GM19452 (cell line): ENCODE results near the gene MMP23B.
"Not testable (repeated sequence)": the region's sequence is repeated elsewhere in the genome, so short reads cannot be mapped to it uniquely, and the experiment has no call there.

Experiments
- ATAC-seq: cut with Tn5 transposase; IDR thresholded peaks from one replicate; pipeline ENCODE4 v1.9.1; 2021; ENCODE audit not compliant: unreplicated experiment

The MMP23B gene

DNA sequence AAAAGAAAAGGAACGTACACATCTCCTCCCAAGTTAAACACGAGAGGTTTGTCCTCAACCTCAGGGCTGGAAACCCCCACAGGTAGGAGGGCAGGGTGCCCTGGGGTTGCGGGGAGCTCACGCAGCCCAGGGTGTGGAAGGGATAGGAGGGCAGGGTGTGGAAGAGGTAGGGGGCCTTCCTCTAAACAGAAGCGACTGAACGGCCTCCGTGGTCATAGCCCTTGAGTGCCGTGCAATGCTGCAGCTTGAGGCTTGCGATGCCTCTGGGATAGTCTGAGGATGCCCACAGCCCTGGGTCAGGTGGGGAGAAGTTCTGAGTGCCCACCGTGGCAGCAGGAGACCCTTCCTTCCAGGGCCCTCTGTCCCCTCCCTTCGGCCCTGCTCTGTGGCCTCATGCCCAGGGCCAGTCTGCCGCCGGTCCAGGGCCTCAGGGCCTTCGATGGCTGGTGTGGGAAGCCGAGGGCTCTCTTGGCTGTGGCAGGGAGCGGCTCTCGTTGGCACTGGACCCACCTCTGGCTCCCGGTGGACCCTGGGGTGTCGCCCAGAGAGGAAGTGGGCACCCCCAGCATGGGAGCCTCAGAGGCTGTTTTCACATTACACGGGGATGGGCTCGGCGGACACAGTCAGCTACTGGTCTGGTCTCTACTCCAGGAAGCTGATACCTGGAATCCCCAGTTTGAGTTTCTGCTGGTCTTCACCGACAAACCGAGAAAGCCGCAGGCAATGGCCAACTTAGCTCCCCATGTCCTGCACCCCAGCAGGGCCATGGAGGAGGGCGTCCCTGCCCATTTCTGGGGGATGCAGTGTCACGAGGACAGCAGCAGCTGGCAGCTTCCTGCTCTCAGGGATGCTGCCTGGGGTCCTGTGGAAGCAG, 33.2 kb downstream of the MMP23B start:
- ATAC-seq: no peak

DNA sequence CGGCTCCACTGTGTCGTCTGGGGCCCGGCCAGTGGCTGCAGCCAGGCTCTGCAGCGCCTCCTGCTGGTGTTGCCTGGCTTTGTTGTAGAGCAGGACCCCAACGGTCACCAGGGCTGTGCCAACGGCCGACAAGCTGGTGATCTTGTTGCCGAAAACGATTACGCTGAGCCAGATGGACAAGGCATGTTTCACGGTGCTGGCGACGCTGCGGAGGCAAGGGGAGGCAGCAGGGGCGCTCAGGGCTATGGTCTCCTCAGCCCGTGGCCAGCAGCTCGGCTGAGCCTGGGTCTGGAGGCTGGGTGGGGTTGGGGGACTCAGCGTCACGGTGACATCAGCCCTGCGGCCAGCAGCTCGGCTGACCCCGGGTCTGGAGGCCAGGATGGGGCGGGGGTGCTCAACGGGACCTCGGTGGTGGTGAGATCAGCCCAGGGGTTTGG, 33.9 kb downstream of the MMP23B start:
- no peak for ATAC-seq

DNA sequence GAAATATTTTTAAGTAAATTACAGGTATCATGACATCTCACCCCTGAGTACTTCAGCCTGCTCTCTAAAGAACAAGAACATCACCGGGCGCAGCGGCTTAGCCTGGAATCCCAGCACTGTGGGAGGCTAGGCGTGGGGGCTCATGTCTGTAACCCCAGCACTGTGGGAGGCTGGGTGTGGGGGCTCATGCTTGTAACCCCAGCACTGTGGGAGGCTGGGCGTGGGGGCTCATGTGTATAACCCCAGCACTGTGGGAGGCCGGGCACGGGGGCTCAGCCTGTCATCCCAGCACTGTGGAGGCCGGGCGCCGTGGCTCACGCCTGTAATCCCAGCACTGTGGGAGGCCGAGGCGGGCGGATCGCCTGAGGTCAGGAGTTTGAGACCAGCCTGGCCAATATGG, 34.6 kb downstream of the MMP23B start:
- ATAC-seq: no peak

DNA sequence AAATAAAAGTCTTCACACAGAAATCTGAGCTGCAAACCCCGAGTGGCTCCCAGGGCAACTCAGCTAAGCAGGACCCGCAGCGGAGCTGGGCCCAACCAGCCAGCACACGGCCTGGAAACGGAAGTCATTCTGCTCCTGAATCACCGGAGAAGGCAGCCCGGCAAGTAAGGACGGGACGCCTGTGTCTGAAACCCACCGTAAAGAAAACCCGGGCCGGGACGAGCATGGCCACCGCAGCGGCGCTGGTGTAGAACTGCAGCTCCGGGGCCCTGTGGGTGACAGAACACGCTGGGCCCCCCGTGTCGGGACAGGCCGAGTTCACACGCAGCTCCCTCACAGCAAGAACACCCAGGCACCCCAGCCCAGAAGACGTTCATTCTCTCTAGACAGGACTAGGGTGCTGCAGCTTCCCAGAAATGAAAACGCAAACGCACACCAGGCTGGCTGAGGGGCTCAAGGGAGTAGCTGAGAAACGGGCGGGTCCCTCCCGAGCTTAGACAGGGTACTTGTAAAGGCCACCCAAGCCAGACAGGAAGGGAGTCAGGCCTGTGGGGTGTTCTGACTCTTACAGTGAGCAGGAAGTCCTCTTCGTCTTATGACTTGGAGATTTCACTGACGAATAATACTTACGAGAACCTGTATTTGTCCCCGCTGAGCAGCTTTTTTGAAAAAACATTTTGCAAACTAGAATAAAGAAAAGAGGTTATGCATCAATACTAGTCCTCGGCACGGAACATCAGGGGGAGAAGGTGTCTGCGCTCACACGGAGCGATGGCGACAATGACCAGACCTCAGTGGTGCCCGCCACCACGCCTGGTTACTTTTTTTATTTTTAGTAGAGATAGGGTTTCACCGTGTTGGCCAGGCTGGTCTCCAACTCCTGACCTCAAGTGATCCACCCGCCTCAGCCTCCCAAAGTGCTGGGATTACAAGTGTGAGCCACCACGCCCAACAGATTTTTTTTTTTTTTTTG, 37.8 kb downstream of the MMP23B start:
- no peak for ATAC-seq

DNA sequence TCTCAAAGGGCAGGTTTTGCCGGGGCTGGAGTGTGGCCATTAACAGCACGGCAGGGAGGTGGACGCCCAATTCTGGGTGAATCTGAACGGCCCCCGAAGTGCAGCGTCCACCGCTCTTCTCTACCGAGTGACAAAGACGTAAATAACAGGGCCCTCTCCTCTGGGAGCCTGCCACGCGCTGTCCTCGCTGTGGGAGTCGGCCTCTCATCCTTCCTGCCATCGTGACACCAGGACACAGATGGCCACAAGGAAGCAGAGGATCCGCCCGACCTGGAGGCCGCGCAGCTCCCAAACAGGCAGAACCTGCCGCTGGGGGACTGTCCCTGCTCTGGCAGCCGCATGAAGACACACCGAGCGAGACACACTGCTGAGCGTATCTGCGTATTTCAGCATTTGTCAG, 38.9 kb downstream of the MMP23B start:
- no peak for ATAC-seq

DNA sequence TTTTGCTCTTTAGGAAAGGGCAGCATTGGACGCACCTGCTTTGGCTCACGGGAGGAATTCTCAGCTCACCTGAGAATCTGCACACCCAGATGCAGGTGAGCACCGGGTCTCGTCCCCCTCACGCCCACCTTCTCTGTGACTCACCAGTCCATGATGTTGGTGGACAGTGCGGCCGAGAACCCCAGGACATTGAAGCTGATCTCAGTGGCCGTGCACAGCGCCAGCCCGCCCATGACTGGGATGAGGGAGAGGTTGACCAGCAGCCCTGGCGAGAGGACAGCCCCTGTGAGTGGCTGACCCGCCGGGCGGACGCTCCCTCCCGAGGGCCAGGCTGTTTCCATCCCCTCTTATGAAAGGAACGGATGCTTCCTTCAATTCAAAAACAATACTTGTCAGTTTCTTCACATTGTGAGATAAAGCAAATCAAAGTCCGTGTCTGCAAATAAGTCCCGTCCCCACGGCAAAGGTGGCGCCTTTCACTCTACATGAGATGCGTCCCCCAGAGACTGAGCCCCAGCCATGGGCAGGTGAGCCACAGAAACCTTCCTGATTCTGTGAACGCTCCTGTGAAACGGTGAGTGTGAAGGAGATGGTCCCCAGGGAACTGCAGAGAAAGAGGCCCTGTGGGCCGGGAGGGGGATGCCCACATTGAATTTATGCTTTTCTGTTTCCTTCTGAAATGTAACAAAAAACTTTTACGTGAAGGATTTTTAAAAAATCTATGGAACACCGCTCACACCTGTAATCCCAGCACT, 39.6 kb downstream of the MMP23B start:
- no peak for ATAC-seq

DNA sequence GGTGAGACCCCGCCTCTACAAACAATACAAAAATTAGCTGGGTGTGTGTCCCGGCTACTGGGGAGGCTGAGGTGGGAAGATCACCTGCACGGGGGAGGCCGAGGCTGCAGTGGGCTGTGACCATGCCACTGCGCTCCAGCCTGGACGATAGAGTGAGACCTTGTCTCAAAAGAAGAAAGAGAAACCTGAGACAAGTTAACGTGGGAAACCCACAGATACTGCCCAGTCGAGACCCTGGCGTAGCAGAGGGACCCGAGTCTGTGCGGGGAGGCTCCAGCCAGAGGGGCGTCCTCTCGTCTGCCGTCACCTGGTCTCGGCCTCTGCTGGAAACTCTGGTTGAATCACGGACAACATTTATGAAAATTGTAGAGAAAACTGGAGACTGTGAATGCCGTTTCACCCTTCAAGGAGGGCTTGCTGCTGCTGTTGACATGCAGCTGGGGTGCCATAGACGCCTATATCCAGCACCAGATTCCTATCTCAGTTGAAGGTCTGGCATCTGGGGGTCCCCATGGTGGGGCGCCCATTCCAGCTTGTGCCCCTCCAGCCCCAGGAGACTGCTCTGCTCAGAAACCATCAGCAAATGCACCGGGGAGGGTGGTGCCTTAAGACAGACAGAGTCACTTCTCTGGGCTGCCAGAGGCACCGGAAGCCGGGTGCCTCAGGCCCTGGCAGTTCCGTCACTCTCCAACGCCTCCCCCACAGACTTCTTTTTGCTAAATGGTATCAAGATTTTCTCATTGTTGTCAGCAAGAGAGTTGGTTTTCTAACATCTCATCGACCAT, 40.4 kb downstream of the MMP23B start:
- ATAC-seq: no peak

DNA sequence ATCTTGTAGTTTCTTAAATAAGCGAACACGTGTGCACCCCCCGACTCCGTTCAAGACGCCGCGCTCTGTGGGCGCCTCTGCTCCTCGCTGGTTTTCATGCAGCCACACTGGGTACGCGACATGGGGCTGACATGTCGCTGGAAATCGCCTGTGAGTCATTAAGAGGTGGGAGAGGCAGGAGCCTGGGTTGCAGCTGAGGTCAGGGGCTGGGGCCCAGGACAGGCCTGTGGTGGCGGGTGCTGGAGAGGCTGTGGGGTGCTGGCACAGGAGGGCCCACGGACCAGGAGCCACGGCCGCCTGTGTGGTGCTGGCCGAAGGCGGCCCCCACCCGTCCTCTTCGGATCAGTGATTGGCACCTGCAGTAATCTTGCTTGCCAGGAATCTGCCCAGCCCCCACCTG, 42.8 kb downstream of the MMP23B start:
- ATAC-seq: not testable (repeated sequence)

DNA sequence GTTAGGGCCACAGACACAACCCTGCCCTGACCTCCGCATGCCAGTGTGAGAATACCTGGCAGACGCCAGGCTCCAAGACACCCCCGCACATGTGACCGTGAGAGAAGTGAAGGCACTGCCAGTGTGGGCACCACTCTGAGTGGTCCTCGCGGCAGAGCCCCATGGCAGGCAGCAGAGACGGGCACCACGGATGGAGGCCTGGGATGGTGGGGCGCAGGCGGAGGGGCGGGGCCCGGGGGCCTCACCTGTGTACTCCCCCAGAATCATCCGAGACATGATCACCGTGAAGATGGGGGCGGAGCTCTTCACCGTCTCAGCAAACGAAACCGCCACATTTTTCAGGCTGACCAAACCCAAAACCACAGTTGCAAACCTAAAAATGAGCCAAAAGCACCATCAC, 43.2 kb downstream of the MMP23B start:
- ATAC-seq: not testable (repeated sequence)

DNA sequence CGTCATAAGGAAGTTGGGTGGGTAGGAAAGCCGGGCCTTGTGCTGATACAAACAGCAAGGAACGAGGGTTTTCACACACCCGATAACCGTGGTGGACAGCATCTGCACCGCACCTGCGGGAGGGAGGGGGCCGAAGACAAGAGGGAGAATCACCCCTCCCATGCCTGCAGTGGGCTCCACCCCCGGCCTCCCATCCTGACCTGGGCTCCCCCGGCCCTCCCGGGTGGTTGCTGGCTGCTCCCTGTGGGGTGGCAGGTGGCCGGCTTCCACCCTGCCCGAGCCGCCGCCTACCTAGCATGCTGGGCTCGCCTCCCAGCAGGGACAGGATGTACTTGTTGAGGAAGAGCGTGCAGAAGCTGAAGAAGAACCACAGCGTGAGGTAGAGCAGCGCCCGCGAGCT, 44.1 kb downstream of the MMP23B start:
- not testable (repeated sequence) for ATAC-seq

DNA sequence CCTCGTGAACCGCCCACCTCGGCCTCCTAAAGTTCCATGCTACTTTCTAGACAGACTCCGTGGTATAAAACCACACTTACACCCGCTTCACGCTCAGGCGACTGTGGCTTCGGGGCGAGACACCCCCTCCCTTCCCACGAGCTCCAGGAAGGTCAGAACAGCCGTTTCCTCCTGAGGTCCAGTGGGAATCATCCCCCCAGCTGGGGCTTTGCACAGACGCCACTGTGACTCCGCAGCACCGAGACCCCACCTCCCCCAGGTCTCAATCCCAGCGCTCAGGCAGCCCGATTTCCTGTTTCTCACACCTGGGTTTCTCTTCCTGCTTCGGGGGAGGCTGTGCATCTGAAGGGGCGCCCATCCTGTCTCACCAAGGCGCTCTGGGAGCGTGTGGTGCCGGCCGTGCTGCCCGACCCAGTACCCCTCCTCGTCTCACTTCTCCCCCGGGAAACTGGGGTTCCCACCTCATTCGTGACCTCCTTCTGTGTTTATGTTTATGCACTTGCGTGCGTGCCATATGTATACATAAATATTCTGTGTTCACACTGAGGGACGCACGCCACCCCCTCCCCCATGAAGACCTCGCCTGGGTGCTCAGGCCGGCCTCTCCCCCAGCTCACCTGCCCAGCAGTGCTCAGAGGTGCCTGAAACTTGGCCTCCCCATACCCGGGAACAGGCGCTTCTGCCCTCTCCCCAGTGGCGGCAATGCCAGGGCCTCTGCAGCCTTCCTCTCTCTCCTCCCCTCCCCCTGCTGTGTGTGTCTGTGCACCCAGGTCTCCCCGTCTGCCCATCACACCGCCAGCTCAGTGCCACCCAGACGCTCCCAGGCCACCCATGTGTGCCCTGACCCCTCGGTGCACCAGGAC, 46.0 kb downstream of the MMP23B start:
- peak; percentile 51 for ATAC-seq

DNA sequence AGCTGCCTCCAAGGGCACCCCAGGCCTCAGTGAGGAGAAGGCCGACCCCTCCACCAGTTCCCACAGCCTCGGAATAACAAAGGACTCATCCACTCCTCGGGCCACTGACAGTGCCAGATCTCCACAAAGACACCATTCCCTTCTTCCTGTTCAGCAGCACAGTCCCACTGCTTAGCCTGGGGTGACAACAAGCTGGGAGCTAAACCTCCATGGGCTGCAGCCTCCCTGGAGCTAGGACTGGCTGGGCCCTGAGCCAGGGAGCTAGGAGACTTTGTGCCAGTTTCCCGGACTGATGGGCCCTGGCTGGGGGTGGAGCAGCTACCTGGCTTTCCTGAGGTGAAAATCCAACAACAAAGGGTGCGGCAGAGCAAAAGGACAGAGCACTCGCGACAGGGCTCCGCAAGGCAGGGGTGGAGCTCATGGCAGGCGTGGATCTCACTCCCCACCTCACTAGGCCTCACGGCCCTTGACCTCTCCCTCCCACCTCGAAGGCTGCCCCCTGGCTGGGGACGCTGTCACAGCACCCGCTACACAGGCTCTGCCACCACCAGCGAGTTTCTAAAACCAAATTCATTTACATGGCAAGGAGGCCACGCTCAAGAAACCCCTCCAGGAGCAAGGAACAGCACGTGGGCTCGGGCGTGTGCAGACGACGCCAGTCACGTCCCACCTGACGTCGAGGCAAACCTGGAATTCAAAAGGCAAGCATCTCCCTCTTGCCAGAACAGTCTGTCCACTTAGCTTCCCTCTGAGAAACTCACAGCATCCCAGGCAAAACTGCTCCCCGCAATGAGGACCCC, 46.8 kb downstream of the MMP23B start:
- ATAC-seq: no peak

DNA sequence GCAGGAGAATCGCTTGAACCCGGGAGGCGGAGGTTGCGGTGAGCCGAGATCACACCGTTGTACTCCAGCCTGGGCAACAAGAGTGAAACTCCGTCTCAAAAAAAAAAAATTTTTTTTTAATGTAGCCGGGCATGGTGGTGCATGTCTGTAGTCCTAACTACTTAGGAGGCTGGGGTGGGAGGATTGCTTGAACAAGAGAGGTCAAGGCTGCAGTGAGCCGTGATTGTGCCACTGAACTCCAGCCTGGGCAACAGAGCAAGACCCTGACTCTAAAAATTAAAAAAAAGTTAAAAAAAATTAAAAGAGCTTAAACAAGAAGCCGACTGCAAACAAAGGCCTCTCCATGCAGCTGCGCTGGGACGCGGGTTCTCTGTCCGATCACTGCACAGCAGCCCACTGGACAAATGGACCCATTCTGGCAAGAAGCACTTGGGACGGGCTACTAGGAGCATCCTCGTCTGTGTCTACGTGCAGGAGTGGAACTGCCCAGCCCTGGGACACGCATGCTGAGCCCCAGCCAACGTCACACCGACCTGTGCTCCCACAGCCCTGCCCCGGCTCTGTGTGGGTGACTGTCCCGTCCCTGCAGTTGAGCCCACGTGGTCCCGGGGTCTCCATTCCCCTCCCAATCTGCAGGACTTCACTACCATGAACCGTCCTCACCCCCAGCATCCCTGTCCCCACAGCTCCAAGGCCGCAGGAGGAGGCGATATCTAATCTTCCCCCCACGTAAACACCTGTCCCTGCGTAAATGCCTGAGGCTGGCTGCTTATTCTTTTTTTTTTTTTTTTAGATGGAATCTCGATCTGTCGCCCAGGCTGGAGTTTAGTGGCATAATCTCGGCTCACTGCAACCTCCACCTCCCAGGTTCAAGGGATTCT, 48.3 kb downstream of the MMP23B start:
- no peak for ATAC-seq

DNA sequence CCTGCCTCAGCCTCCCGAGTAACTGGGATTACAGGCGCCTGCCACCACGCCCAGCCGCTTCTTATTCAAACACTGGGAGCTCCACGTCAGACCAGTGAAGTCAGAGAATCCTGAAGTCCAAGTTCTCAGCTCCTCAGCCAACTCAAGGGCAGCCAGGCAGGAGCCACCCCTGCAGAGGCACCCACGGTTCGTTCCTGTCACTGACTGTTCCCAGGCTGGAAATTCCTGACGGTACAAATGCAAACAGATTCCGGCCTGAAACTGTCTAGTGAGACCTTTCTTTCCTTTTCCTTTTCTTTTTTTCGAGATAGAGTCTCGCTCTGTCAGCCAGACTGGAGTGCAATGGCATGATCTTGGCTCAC, 48.9 kb downstream of the MMP23B start:
- no peak for ATAC-seq

DNA sequence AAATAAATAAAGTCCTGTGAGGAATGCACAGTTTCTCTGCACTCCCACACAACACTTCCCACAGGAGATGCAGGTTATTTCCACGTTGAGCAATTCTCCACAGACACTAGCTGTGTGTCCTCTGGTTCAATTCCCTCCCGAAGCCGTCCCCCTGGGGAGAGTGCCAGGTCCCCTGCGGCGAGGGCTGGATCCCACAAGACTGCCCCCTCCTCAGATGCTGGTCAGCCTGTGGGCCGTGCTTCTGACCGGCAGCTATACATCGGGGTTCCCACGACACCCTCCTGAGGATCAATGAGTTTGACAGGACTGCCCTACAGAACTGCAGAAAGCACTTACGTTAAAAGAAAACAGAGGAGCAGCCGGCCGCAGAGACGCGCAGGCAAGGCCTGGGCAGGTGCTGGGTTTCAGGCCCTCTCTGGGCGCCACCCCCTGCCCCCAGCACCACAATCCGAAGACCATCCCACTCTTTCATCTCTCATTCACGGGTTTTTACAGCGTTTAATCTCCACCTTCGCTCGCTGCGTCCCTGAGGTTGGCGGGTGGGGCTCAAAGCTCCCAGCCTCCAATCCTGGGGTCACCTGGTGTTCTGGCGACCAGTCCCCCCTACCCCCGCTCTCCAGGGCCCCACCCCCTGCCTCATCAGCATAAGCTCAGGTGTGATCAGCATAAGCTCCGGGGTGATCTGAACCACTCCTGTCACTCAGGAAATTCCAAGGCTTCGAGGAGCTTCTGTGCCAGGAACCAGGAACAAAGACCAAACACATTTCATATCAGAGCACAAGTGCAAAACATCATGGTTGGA, 51.3 kb downstream of the MMP23B start:
- no peak for ATAC-seq
